Stimulated activated memory B cell treated with anti-CD40 and anti-IgM and Interleukin-4, amounts not matched to agents 10 μg/mL and 1 μg/mL and 100 μg/mL, for 72 hours (primary cell): ENCODE results near the gene FBLN2.

Experiments used
- ATAC-seq: fragments of 150-1000 bp; cut with Tn5 transposase; 2 replicates; pipeline ENCODE4 v1.10.0; 2021
- H3K27ac Mint-ChIP-seq: one replicate; pipeline ENCODE4 v1.8.0; 2022; ENCODE audit warnings: mild to moderate bottlenecking, mixed read lengths
- H3K27me3 Mint-ChIP-seq: one replicate; pipeline ENCODE4 v1.8.0; 2022; ENCODE audit warnings: mixed read lengths
- H3K36me3 Mint-ChIP-seq: one replicate; pipeline ENCODE4 v1.8.0; 2022; ENCODE audit warnings: mixed read lengths
- H3K4me1 Mint-ChIP-seq: one replicate; pipeline ENCODE4 v1.8.0; 2022; ENCODE audit warnings: mixed read lengths
- H3K4me3 Mint-ChIP-seq: one replicate; pipeline ENCODE4 v1.8.0; 2022; ENCODE audit warnings: mild to moderate bottlenecking, moderate library complexity, mixed read lengths
- H3K9me3 Mint-ChIP-seq: one replicate; pipeline ENCODE4 v1.8.0; 2022; ENCODE audit warnings: mixed read lengths

Gene FBLN2

DNA sequence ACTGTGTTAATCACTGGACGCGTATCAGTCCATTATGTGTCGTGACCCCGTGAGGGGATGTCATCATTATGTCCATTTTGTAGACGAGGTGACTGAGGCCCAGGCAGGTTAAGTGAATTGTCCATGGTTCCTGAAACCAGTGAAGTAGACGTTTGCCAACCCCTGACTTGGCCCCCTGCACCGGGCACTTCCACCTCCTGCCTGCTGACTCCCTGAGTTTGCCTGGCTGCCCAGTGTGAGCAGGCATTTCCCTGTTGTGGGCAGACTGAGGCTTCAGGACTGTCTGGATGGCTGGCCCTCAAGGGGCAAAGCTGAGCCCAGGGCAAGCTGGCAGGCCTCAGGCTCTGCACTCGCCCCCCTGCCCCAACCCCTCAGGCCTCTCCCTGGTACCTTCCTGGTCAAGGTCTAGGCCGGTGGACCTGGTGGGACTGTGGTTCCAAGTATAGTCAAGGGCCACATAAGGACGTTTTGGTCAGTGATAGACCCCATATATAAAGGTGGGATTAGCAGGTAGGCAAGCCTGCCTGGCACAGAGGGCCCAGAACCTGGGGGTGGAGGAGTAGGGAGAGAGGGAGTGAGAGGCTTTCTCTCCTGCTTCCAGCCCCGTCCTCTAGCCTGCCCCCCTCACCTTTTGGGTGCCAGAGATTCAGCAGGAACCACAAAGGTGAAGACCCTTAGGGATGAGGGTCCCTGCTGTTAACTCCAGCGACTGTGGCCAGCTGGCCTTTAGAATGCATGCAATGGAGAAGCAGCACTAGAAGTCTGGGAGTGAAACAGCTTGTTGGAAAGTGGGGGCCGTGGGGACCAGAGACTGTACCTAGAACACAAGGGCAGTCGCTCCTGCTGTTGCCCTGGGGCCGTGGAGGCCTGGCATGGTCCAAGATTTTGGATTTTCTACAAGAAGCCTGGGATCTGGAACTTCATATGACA, 34.6 kb downstream of the FBLN2 start:
- Mint-ChIP-seq H3K9me3 (no peaks in the 10 kb centered on the region), H3K4me3 (no peak overlapping the region), H3K27me3 (peaks cover 15% of the 10 kb centered on the region), H3K36me3 (no peaks in the 10 kb centered on the region), H3K27ac (no peak overlapping the region), H3K4me1 (peaks cover 6% of the 10 kb centered on the region)
- no peak for ATAC-seq

- Mint-ChIP-seq H3K27ac (no peak overlapping the region), H3K9me3 (no peaks in the 10 kb centered on the region), H3K4me3 (no peak overlapping the region), H3K27me3 (peaks cover 15% of the 10 kb centered on the region), H3K36me3 (no peaks in the 10 kb centered on the region), H3K4me1 (peaks cover 6% of the 10 kb centered on the region)
- peak; percentile 28 for ATAC-seq
Observed at GRCh38 chr3:13584427-13584891, 35.5 kb downstream of the FBLN2 start.

DNA sequence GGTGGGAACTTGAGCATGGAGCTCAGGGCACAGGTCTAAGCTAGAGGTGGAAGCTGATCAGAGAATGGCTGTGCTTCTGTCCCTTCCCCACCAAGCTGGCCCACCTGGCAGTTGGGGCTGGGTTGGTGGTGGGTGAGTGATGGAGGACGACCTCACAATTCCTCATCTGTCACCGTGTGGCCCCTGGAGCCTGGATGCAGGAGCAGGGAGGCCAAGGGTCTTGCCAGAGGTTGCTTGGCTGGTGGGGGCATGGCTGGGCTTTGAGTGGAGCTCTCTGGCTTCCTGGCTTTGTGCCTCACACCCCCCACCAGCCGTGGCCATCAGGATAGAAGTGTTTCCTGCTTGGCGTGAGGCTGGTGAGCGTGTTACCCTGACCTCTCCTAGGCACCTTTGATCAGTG, 36.0 kb downstream of the FBLN2 start:
- no peaks in the 10 kb centered on the region for H3K9me3 Mint-ChIP-seq
- peak; percentile 2 for ATAC-seq
- no peaks in the 10 kb centered on the region for H3K36me3 Mint-ChIP-seq
- peaks cover 6% of the 10 kb centered on the region for H3K4me1 Mint-ChIP-seq
- H3K4me3 Mint-ChIP-seq: no peak overlapping the region
- H3K27me3 Mint-ChIP-seq: peaks cover 15% of the 10 kb centered on the region
- no peak overlapping the region for H3K27ac Mint-ChIP-seq

GRCh38 chr3:13587442-13587841, 38.5 kb downstream of the FBLN2 start:
- no peaks in the 10 kb centered on the region for H3K9me3 Mint-ChIP-seq
- no peak for ATAC-seq
- no peaks in the 10 kb centered on the region for H3K27me3 Mint-ChIP-seq
- no peak overlapping the region for H3K4me3 Mint-ChIP-seq
- no peaks in the 10 kb centered on the region for H3K4me1 Mint-ChIP-seq
- H3K27ac Mint-ChIP-seq: no peak overlapping the region
- H3K36me3 Mint-ChIP-seq: no peaks in the 10 kb centered on the region

- Mint-ChIP-seq H3K27ac (no peak overlapping the region), H3K4me3 (no peak overlapping the region), H3K27me3 (no peaks in the 10 kb centered on the region), H3K36me3 (no peaks in the 10 kb centered on the region), H3K9me3 (no peaks in the 10 kb centered on the region), H3K4me1 (no peaks in the 10 kb centered on the region)
- no peak for ATAC-seq
Observed at GRCh38 chr3:13588221-13588701, 39.3 kb downstream of the FBLN2 start.

DNA sequence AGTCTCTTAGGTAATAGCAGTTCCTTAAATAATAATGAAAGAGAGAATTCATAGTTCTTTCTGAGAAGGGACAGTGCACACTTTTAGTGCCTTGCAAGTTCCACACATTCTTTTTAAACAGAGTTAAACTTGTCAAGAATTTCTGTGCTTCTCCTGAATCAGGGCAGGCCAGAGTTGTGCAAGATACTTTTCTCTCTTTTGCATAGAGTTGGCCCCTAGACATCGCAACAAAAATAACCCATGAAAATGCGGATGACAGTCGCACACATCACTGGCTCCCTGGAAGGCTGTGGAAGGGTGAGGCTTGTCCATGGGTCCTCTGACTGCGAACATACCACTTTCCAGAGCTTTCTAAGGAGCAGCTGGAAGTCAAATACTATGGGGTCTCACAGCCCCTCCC, 40.1 kb downstream of the FBLN2 start:
- Mint-ChIP-seq H3K4me3 (no peak overlapping the region), H3K27me3 (no peaks in the 10 kb centered on the region), H3K9me3 (no peaks in the 10 kb centered on the region), H3K4me1 (no peaks in the 10 kb centered on the region), H3K27ac (no peak overlapping the region), H3K36me3 (no peaks in the 10 kb centered on the region)
- ATAC-seq: no peak

GRCh38 chr3:13590841-13591520, 42.1 kb downstream of the FBLN2 start:
- Mint-ChIP-seq H3K27ac (no peak overlapping the region), H3K27me3 (no peaks in the 10 kb centered on the region), H3K36me3 (no peaks in the 10 kb centered on the region), H3K4me3 (no peak overlapping the region), H3K9me3 (no peaks in the 10 kb centered on the region), H3K4me1 (no peaks in the 10 kb centered on the region)
- ATAC-seq: no peak

DNA sequence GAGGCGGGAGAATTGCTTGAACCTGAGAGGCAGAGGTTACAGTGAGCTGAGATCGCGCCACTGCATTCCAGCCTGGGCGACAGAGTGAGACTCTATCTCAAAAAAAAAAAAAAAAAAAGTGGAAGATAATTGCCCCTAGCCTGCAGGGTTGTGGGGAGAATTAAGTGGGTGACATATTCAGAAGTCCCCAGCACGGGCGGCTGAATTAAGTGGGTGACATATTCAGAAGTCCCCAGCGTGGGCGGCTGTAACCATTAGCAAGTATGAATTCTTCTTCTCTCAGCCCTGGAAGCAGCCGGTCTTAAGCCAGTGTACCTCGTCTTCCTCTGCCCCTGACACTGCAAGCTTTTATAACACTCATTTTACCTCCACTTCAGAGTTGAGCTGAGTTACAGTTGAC, 44.7 kb downstream of the FBLN2 start:
- H3K4me3 Mint-ChIP-seq: no peak overlapping the region
- no peak overlapping the region for H3K27ac Mint-ChIP-seq
- no peak for ATAC-seq
- H3K4me1 Mint-ChIP-seq: no peaks in the 10 kb centered on the region
- peaks cover 3% of the 10 kb centered on the region for H3K27me3 Mint-ChIP-seq
- H3K36me3 Mint-ChIP-seq: no peaks in the 10 kb centered on the region
- H3K9me3 Mint-ChIP-seq: no peaks in the 10 kb centered on the region

DNA sequence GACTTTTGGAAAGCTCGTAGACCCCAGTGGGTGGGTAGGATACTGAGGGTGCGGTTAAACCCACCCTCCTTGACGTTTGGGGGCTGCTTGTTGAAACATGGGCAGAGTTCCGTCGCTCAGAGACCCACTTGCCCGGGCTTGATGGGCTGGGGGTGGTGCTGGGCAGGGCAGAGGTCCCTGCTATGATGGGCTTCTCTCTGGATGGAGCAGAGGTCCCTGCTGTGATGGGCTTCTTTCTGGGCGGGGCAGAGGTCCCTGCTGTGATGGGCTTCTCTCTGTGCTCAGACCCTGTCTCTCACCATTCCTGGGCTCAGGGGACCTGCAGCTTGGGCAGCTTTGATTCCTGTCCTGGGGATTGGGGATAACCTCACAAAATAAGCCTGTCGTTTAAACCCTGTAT, 45.2 kb downstream of the FBLN2 start:
- no peak overlapping the region for H3K27ac Mint-ChIP-seq
- H3K4me1 Mint-ChIP-seq: no peaks in the 10 kb centered on the region
- H3K4me3 Mint-ChIP-seq: no peak overlapping the region
- H3K27me3 Mint-ChIP-seq: peaks cover 8% of the 10 kb centered on the region
- no peaks in the 10 kb centered on the region for H3K36me3 Mint-ChIP-seq
- no peaks in the 10 kb centered on the region for H3K9me3 Mint-ChIP-seq
- no peak for ATAC-seq

DNA sequence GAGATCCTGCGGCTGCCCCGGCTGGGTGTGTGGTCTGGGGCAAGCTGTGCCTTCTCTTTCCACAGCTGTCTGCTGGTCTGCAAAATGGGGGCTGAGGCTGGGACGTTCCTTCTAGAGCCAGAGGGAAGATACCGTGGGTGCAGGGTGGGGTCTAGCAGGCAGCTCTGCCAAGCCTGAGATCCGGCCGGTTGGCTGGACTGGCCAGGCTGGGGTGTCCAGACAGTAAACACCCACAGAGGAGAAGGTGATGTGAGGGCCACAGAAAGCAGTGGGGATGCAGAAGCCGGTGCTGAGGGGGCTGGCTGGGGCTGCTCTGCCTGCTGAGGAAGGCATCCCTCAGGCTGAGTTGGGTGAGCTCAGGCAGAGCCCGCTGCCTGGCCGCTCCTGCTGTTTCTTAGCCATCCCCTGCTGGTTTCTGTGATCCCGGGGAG, 46.1 kb downstream of the FBLN2 start:
- Mint-ChIP-seq H3K4me3 (no peak overlapping the region), H3K27me3 (peaks cover 13% of the 10 kb centered on the region), H3K9me3 (no peaks in the 10 kb centered on the region), H3K36me3 (no peaks in the 10 kb centered on the region), H3K27ac (no peak overlapping the region), H3K4me1 (no peaks in the 10 kb centered on the region)
- peak; percentile 17 for ATAC-seq

DNA sequence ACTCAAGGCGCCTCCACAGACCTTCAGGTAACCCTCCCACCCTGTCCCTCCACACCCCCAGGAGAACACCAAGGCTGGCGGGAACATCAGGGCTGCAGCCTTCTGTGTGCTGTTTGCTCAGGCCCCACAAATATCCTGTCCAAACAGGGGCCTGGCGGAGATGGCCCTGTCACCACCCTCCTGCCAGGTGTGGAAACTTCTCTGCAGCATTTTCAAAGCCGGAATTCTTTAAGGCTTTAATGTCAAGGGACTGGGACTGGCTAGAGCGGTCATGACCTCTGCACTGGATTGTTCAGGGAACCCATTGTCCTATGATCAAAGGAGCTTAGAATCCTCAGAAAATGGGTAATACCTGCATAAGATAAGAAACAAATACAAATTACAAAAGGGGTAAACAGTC, 46.6 kb downstream of the FBLN2 start:
- no peak overlapping the region for H3K27ac Mint-ChIP-seq
- peaks cover 13% of the 10 kb centered on the region for H3K27me3 Mint-ChIP-seq
- no peaks in the 10 kb centered on the region for H3K4me1 Mint-ChIP-seq
- no peak for ATAC-seq
- no peak overlapping the region for H3K4me3 Mint-ChIP-seq
- H3K36me3 Mint-ChIP-seq: no peaks in the 10 kb centered on the region
- no peaks in the 10 kb centered on the region for H3K9me3 Mint-ChIP-seq

DNA sequence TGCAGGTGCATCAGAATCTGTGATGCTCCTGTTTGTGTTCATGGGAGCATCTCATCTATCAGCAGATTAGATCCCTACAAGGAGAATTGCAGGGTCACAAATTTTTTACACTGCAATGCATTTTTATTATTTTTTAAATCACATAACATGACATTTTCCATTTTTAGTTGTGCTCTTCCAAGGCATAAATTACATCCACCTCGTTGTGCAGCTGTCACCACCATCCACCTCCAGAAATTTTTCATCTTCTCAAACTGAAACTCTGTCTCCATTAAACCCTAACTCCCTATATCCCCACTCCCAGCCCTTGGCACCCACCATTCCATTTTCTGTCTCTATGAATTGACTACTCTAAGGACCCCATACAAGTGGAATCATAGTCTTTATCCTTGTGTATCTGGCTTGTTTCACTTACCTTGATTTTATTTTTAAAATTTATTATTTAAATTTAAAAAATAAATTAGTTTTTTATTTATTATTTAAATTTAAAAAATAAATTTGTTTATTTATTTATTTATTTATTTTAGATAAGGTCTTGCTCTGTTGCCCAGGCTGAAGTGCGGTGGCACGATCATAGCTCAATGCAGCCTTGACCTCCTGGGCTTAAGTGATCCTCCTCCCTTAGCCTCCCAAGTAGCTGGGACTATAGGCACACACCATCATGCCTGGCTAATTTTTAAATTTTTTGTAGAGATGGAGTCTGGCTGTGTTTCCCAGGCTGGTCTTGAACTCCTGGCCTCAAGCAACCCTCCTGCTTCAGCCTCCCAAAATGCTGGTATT, 47.7 kb downstream of the FBLN2 start:
- H3K27me3 Mint-ChIP-seq: peaks cover 13% of the 10 kb centered on the region
- H3K27ac Mint-ChIP-seq: no peak overlapping the region
- H3K36me3 Mint-ChIP-seq: no peaks in the 10 kb centered on the region
- H3K9me3 Mint-ChIP-seq: no peaks in the 10 kb centered on the region
- no peaks in the 10 kb centered on the region for H3K4me1 Mint-ChIP-seq
- no peak overlapping the region for H3K4me3 Mint-ChIP-seq
- no peak for ATAC-seq

GRCh38 chr3:13597661-13598060, 48.7 kb downstream of the FBLN2 start:
- Mint-ChIP-seq H3K27ac (no peak overlapping the region), H3K4me1 (no peaks in the 10 kb centered on the region), H3K27me3 (peaks cover 13% of the 10 kb centered on the region), H3K9me3 (no peaks in the 10 kb centered on the region), H3K36me3 (no peaks in the 10 kb centered on the region), H3K4me3 (no peak overlapping the region)
- no peak for ATAC-seq

GRCh38 chr3:13598201-13598600, 49.3 kb downstream of the FBLN2 start:
- H3K27me3 Mint-ChIP-seq: peaks cover 13% of the 10 kb centered on the region
- no peak overlapping the region for H3K27ac Mint-ChIP-seq

More at GRCh38 chr3:13598201-13598600, 49.3 kb downstream of the FBLN2 start:
- Mint-ChIP-seq H3K4me3 (no peak overlapping the region), H3K9me3 (no peaks in the 10 kb centered on the region), H3K4me1 (no peaks in the 10 kb centered on the region), H3K36me3 (no peaks in the 10 kb centered on the region)
- no peak for ATAC-seq
